HUDEP-2 (cell line): ENCODE data around the gene SCAANT1.
A peak's percentile ranks its signal among the peaks of the same experiment; 100 is the strongest.

Source experiments
- DNase-seq, 76 experiments: peaks; one replicate each; lab custom pipeline; 2025; ENCODE audit not compliant: unreplicated experiment in 76 of 76; lab: John Stamatoyannopoulos, UW

Gene SCAANT1

DNA sequence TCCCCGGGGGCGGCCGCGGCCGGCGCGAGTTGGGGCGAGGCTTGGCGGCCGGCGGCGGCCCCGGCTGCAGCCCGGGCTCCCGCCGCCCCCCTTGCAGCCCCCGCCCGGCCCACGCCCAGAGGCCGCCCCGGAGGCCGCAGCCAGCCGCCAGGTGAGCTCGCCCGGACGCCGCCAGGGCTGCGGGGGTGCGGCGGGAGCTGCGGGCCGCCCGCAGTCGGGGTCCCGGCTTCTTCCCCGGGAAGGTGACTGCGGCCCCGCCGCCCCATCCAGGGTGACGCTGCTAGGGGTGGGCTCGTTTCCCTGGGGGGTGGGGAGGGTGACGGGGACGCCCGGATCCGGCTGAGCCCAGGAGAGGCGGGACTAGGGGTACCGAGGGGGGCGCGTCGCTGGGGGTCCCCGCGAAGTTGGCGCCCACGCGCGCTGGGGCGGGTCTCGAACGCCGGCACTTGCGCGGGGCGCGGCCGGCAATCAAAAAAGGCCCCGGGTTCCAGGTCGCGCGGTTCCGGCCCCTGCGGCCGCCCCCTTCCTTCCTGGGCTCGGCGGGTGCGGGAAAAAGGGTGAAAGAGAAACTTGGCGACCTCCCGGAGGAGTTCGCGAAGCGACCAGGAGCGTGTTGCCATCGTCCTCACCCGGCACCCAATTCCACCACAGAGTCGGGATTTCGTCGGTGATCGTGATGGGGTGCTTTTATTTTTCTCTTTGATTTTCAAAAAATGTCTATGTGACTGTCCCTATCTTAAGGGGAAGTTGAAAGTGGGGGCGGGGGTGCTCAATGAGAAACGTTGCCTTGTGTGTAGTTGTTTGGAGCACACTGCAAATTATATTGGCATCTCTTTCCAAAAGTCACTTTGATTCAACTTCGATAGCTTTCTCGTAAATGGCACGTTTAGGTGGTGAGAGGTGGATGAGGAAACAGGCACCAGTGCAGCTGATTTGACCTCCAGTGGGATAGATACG is 47.9 kb downstream of the SCAANT1 start:
- peak in 33 of 76 experiments; percentile 3 to 56 (median 26) for DNase-seq

DNA sequence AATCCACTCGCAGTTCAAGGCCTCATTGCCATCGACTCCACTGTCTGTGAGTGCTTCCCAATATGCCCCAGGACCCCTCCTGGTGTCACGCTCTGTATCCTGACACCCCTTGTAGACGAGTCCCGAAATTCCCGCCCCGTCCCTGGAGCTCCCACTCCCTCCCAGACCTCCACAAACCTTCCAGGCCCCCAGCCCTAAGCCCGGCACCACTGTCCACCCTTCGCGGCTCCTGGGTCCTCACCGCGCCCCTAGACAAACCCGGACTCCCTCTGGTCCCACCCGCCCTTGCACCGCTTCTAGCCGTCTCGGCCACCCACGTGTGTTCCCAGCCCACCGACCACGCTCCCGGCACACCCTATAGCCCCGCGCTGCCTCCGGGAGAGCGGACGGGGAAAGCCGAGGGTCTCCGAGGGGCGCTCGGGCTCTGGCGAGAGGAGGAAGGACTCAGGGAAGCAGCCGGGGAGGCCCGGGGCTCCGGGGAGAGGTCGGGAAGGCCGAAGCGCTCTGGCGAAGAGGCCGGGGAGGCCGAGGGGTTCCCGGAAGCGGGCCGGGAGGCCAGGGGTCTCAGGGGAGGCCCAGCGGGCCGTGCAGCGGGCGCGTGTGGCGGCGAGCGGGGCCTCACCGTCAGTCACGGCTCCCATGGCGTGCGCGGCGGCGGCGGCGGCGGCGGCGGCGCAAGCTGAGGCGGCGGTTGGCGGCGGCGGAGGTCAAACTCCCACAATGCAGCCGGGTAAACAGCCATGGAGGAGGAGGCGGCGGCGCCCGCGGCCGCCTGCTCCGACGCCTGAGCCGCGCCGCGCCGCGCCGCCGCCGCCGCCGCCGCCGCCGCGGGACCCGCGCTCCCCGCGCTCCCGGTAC is 48.8 kb downstream of the SCAANT1 start, which contains the start of the genes ATXN7 and THOC7:
Gene ATXN7, plus strand, starts transcription at position 718 of the 858 bp plus-strand sequence. CDS start 48,732 bp downstream, outside the sequence.
Gene THOC7, minus strand, starts transcription at position 656 of the 858 bp plus-strand sequence. Its CDS starts 15 bp downstream, at position 641.
- DNase-seq = peak in 46 of 76 experiments; percentile 3 to 58 (median 33)

DNA sequence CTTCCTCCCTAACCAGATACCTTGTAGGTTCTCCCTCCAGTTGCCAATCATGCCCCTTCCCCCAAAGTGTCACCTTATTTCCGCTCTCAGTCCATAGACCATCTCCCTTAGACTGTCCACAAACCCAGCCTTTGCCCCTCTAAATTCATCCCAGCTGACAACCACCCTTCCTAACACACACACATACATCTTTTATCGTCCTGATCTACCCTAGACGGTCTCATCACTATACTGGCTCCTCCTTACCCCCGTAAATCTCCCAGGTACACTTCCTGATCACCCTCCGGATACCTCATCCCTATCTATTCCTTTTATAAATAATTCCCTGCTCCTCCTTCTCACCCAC is 49.4 kb downstream of the SCAANT1 start:
- DNase-seq = peak in 1 of 76 experiments; percentile 17
